Hematopoietic multipotent progenitor cell (in vitro differentiated cells): ENCODE measurements around the gene ALG12. TPM values are rescaled to one million over a fixed set of nuclear protein-coding genes. Genes with fewer than 3 reads are reported as not detected.

Source experiments
- DNase-seq, 3 donors: peaks; one replicate each; pipeline ENCODE4 v3.0.0-alpha.2; 2011 to 2015; ENCODE audit warnings: low read depth in 2 of 3, low spot score in 2 of 3
- total RNA-seq: library from RNA; depleted of rRNA; stranded (reverse); fragments of >200 nt; gene quantifications from one replicate; pipeline ENCODE4 v1.2.3, GENCODE V29; 2012

Gene ALG12
- total RNA-seq, 1 donor = 35.5 TPM

GRCh38 chr22:49933236-49934159 is 15.3 kb upstream of the ALG12 start:
- no peak for DNase-seq

GRCh38 chr22:49930596-49931412 is 12.6 kb upstream of the ALG12 start:
- peak in 2 of 3 donors; percentile 90 to 91 for DNase-seq

- DNase-seq = no peak
These were observed 11.8 kb upstream of the ALG12 start for GRCh38 chr22:49929994-49930575.

GRCh38 chr22:49929211-49929979 is 11.2 kb upstream of the ALG12 start:
- peak; percentile 72 to 85 (median 77) for DNase-seq

GRCh38 chr22:49928555-49929210 is 10.4 kb upstream of the ALG12 start:
- no peak for DNase-seq

GRCh38 chr22:49928185-49928495 is 9.9 kb upstream of the ALG12 start:
- DNase-seq = no peak

- no peak for DNase-seq
These were observed 9.4 kb upstream of the ALG12 start for GRCh38 chr22:49927483-49928184.

GRCh38 chr22:49926916-49927315 is 8.7 kb upstream of the ALG12 start:
- no peak for DNase-seq

GRCh38 chr22:49925525-49926128 is 7.4 kb upstream of the ALG12 start:
- DNase-seq = peak; percentile 68 to 82 (median 76)

GRCh38 chr22:49924113-49924833 is 6.0 kb upstream of the ALG12 start:
- DNase-seq = no peak

- DNase-seq = peak in 1 of 3 donors; percentile 31
These were observed 5.2 kb upstream of the ALG12 start for GRCh38 chr22:49923445-49923844.

GRCh38 chr22:49922926-49923325 is 4.7 kb upstream of the ALG12 start:
- DNase-seq = no peak

GRCh38 chr22:49922484-49922883 is 4.2 kb upstream of the ALG12 start:
- no peak for DNase-seq

GRCh38 chr22:49921508-49922278 is 3.5 kb upstream of the ALG12 start:
- DNase-seq = no peak

GRCh38 chr22:49920859-49921258 is 2.6 kb upstream of the ALG12 start:
- DNase-seq = no peak

- no peak for DNase-seq
These were observed 958 bp upstream of the ALG12 start for GRCh38 chr22:49918911-49919881.

- DNase-seq = no peak
These were observed 1.4 kb downstream of the ALG12 start for GRCh38 chr22:49916831-49917230.
